ENCODE results near the gene CAPN13. TPM values are rescaled to one million over a fixed set of nuclear protein-coding genes. Genes with fewer than 3 reads are reported as not detected.

The CAPN13 gene
- total RNA-seq, 1 donor, result not detected

GRCh38 chr2:30790879-30791278, 16.4 kb downstream of the CAPN13 start:
- DNase-seq (ENCODE audit: insufficient read length, low spot score, missing footprints), result no peak
- Histone ChIP-seq H2AFZ (ENCODE audit: low read length) (no peak overlapping the region), H3K4me2 (ENCODE audit: insufficient read depth, low read length) (no peak overlapping the region), H3K4me1 (ENCODE audit: insufficient read depth, low read length) (no peaks in the 10 kb centered on the region), H4K20me1 (ENCODE audit: insufficient read depth, low read length) (no peaks in the 10 kb centered on the region), H3K79me2 (ENCODE audit: insufficient read depth, low read length) (no peaks in the 10 kb centered on the region), H3K27me3 (ENCODE audit: insufficient read depth, low read length) (no peaks in the 10 kb centered on the region), H3K4me3 (ENCODE audit: insufficient read depth, low read length) (no peak overlapping the region), H3K36me3 (ENCODE audit: insufficient read depth, low read length) (no peaks in the 10 kb centered on the region), H3K9me3 (ENCODE audit: low read depth, low read length) (no peaks in the 10 kb centered on the region), H3K27ac (ENCODE audit: low read depth, low read length) (no peak overlapping the region)
- TF ChIP-seq, protein P1, sequence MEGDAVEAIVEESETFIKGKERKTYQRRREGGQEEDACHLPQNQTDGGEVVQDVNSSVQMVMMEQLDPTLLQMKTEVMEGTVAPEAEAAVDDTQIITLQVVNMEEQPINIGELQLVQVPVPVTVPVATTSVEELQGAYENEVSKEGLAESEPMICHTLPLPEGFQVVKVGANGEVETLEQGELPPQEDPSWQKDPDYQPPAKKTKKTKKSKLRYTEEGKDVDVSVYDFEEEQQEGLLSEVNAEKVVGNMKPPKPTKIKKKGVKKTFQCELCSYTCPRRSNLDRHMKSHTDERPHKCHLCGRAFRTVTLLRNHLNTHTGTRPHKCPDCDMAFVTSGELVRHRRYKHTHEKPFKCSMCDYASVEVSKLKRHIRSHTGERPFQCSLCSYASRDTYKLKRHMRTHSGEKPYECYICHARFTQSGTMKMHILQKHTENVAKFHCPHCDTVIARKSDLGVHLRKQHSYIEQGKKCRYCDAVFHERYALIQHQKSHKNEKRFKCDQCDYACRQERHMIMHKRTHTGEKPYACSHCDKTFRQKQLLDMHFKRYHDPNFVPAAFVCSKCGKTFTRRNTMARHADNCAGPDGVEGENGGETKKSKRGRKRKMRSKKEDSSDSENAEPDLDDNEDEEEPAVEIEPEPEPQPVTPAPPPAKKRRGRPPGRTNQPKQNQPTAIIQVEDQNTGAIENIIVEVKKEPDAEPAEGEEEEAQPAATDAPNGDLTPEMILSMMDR (IDR thresholded peaks at IDR 0.05; ENCODE audit: extremely low read depth, low read depth, low read length), result no peak

GRCh38 chr2:30789670-30790210, 17.5 kb downstream of the CAPN13 start:
- H3K4me1 ChIP-seq (ENCODE audit: insufficient read depth, low read length), result no peaks in the 10 kb centered on the region
- TF ChIP-seq, protein P1 (IDR thresholded peaks at IDR 0.05; ENCODE audit: extremely low read depth, low read depth, low read length), result no peak

GRCh38 chr2:30786923-30787685, 20.1 kb downstream of the CAPN13 start:
- H3K27ac ChIP-seq (ENCODE audit: low read depth, low read length), result no peak overlapping the region
- no peaks in the 10 kb centered on the region for H4K20me1 ChIP-seq (ENCODE audit: insufficient read depth, low read length)
- no peak overlapping the region for H3K4me3 ChIP-seq (ENCODE audit: insufficient read depth, low read length)
- H3K4me2 ChIP-seq (ENCODE audit: insufficient read depth, low read length), result no peak overlapping the region
- no peaks in the 10 kb centered on the region for H3K79me2 ChIP-seq (ENCODE audit: insufficient read depth, low read length)
- DNase-seq (ENCODE audit: insufficient read length, low spot score, missing footprints), result no peak
- TF ChIP-seq, protein P1 (IDR thresholded peaks at IDR 0.05; ENCODE audit: extremely low read depth, low read depth, low read length), result no peak
- H3K9me3 ChIP-seq (ENCODE audit: low read depth, low read length), result no peaks in the 10 kb centered on the region
- H3K27me3 ChIP-seq (ENCODE audit: insufficient read depth, low read length), result no peaks in the 10 kb centered on the region
- H3K4me1 ChIP-seq (ENCODE audit: insufficient read depth, low read length), result no peaks in the 10 kb centered on the region
- H2AFZ ChIP-seq (ENCODE audit: low read length), result no peak overlapping the region
- H3K36me3 ChIP-seq (ENCODE audit: insufficient read depth, low read length), result no peaks in the 10 kb centered on the region

More at GRCh38 chr2:30789670-30790210, 17.5 kb downstream of the CAPN13 start:
- Histone ChIP-seq H3K4me3 (ENCODE audit: insufficient read depth, low read length) (no peak overlapping the region), H3K36me3 (ENCODE audit: insufficient read depth, low read length) (no peaks in the 10 kb centered on the region), H2AFZ (ENCODE audit: low read length) (no peak overlapping the region), H3K27me3 (ENCODE audit: insufficient read depth, low read length) (no peaks in the 10 kb centered on the region), H4K20me1 (ENCODE audit: insufficient read depth, low read length) (no peaks in the 10 kb centered on the region), H3K9me3 (ENCODE audit: low read depth, low read length) (no peaks in the 10 kb centered on the region), H3K27ac (ENCODE audit: low read depth, low read length) (no peak overlapping the region), H3K79me2 (ENCODE audit: insufficient read depth, low read length) (no peaks in the 10 kb centered on the region), H3K4me2 (ENCODE audit: insufficient read depth, low read length) (no peak overlapping the region)
- DNase-seq (ENCODE audit: insufficient read length, low spot score, missing footprints), result no peak

- no peak for DNase-seq (ENCODE audit: insufficient read length, low spot score, missing footprints)
These were observed 22.6 kb downstream of the CAPN13 start for GRCh38 chr2:30784682-30785081.

More at GRCh38 chr2:30784682-30785081, 22.6 kb downstream of the CAPN13 start:
- H3K27me3 ChIP-seq (ENCODE audit: insufficient read depth, low read length), result no peaks in the 10 kb centered on the region
- no peaks in the 10 kb centered on the region for H3K36me3 ChIP-seq (ENCODE audit: insufficient read depth, low read length)
- no peaks in the 10 kb centered on the region for H3K79me2 ChIP-seq (ENCODE audit: insufficient read depth, low read length)
- H3K4me1 ChIP-seq (ENCODE audit: insufficient read depth, low read length), result no peaks in the 10 kb centered on the region
- no peak overlapping the region for H3K4me3 ChIP-seq (ENCODE audit: insufficient read depth, low read length)
- H3K4me2 ChIP-seq (ENCODE audit: insufficient read depth, low read length), result no peak overlapping the region
- H4K20me1 ChIP-seq (ENCODE audit: insufficient read depth, low read length), result no peaks in the 10 kb centered on the region
- H3K9me3 ChIP-seq (ENCODE audit: low read depth, low read length), result no peaks in the 10 kb centered on the region
- TF ChIP-seq, protein P1 (IDR thresholded peaks at IDR 0.05; ENCODE audit: extremely low read depth, low read depth, low read length), result no peak
- H3K27ac ChIP-seq (ENCODE audit: low read depth, low read length), result no peak overlapping the region
- no peak overlapping the region for H2AFZ ChIP-seq (ENCODE audit: low read length)

Data from osteoblast (primary cell).